Bone marrow (tissue), 2 donors: ENCODE data around the gene RENBP.
A peak's percentile ranks its signal among the peaks of the same experiment; 100 is the strongest.

Source experiments
- DNase-seq, 2 donors: peaks; one replicate each; lab custom pipeline; 2025; lab: John Stamatoyannopoulos, UW

Gene RENBP

GRCh38 chrX:153919281-153919680 is 25.2 kb downstream of the RENBP start:
- DNase-seq, result no peak

GRCh38 chrX:153917869-153918268 is 26.6 kb downstream of the RENBP start:
- no peak for DNase-seq

- DNase-seq, result no peak
Measured at GRCh38 chrX:153913701-153914100, 30.7 kb downstream of the RENBP start.

- DNase-seq, result no peak
Measured at GRCh38 chrX:153913211-153913610, 31.2 kb downstream of the RENBP start.

GRCh38 chrX:153911798-153912197 is 32.6 kb downstream of the RENBP start:
- DNase-seq, result no peak

- DNase-seq, result no peak
Measured at GRCh38 chrX:153910446-153910845, 34.0 kb downstream of the RENBP start.

GRCh38 chrX:153909980-153910360 is 34.5 kb downstream of the RENBP start:
- no peak for DNase-seq

- DNase-seq, result no peak
Measured at GRCh38 chrX:153909024-153909979, 35.1 kb downstream of the RENBP start.

GRCh38 chrX:153908219-153908860 is 36.1 kb downstream of the RENBP start:
- no peak for DNase-seq

GRCh38 chrX:153907456-153907855 is 37.0 kb downstream of the RENBP start:
- no peak for DNase-seq

GRCh38 chrX:153906126-153906917 is 38.1 kb downstream of the RENBP start:
- no peak for DNase-seq

- no peak for DNase-seq
Measured at GRCh38 chrX:153905481-153906095, 38.9 kb downstream of the RENBP start.

GRCh38 chrX:153903991-153904957 is 40.2 kb downstream of the RENBP start, which contains the start of gene AVPR2:
Gene AVPR2, plus strand, starts transcription at chrX:153904673. Its CDS starts 473 bp downstream, at chrX:153905146.
- no peak for DNase-seq

GRCh38 chrX:153903238-153903980 is 41.0 kb downstream of the RENBP start:
- no peak for DNase-seq

- no peak for DNase-seq
Measured at GRCh38 chrX:153902385-153902784, 42.1 kb downstream of the RENBP start.

- DNase-seq, result no peak
Measured at GRCh38 chrX:153901753-153902140, 42.7 kb downstream of the RENBP start.

GRCh38 chrX:153900831-153901752 is 43.4 kb downstream of the RENBP start:
- peak; percentile 12 to 83 for DNase-seq

- DNase-seq, result no peak
Measured at GRCh38 chrX:153897899-153898298, 46.5 kb downstream of the RENBP start.

GRCh38 chrX:153889123-153889522 is 55.3 kb downstream of the RENBP start:
- no peak for DNase-seq
